ENCODE data around the gene GHRHR.

The GHRHR gene

DNA sequence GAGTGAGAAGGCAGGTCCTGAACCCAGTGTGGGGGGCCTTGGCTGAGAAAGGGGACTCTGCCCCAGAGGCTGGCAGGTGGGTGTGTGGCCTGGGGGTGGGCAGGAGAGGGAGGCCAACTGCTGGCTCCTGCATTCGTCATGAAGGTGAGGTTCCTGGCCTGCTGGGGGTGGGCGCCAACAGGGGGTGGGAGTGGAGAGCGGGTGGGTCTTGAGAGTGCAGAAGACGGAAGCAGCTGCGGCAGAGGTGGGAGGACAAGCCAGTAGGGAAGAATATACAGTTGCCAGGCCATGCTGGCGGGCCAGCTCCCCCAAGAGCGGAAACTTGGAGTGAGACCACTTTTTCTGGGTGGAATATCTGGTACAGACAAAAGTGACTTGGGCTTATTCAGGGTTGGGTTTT, 23.4 kb downstream of the GHRHR start:
- DNase-seq: no peak

DNA sequence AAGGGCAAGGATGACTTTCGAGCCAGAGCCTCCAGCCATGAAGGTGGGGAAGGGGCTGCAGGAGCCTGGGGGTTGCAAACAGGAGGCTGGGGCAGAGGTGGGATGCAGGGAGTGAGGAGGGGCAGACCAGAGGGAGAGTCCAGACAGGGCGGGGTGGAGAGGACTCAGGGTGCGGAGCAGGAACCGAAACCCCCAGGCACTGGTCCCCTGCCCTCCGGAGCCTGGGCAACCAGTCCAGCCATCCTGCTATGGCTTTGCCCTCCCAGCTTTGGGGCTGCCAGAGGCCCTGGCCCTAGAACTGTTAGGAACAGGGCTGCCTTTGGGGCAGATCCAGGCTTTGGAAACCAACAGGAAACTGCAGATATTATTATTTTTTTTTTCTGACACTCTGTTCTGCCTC, 24.2 kb downstream of the GHRHR start:
- DNase-seq: no peak

DNA sequence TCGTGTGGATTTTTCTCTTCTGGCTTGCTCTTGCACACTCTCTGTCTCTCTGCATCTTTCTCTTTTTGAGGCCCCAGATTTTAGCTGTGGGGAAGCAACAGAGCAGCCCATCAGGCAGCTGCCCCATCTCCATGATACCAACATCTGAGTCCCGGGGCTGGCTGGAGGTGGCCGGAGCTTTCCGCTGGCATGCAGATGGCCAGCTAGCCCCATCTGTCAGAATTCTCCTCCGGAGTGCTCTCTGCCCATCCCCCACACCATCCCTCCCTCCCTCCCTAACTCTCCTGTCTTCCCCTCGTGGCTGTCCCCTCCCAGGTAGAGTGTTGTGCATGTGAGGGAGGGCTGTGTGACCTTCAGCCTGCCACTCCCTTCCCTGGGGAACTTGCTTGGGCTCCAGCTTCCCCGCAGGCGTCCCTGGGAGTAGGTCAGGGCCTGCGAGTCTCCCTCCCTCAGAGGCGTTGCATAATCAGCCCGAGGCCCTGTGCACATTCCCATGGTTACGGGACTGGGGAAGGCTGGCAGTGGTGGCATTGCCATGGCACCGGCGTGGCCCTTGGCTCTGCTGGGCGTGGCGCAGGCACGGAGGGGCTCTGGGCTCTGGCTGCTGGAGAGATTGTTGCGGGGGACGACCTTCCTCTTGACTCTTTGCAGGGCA, 24.7 kb downstream of the GHRHR start:
- no peak for DNase-seq

DNA sequence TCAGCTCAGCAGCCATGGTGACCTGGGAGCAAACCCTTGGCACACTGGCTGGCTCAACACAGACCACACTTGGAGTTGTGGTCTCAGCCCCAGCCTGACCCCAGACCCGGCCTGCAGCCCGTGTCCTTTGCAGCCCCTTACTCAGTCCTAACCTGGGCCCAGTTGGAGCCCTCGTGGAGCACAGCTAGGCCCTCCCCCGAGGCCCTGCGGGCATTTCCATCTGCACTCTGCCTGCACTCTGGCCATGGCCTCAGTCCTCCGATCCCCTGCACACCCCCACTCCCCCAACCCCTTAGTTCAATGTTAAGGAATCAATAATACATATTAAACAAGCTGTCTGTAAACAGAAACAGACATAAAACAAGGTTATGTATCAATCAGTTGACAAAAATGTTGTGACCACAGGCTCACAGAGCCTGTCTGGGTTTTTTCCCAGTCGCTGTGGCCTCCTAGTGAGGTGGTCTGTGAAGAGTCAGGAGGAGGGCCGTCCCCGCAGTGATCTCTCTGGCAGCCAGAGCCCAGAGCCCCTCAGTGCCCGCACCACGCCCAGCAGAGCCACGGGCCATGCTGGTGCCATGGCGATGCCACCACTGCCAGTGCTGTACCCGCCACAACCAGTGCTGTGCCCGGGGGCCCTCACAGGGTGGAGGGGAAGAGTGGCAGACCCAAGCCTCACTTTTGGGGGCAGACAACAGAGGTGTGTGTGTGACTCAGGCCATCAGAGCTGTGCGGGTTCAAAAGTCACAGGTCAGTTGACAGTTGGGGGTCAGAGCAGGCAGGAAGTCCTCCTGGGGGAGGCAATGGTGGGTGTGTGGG, 25.5 kb downstream of the GHRHR start:
- DNase-seq: no peak

DNA sequence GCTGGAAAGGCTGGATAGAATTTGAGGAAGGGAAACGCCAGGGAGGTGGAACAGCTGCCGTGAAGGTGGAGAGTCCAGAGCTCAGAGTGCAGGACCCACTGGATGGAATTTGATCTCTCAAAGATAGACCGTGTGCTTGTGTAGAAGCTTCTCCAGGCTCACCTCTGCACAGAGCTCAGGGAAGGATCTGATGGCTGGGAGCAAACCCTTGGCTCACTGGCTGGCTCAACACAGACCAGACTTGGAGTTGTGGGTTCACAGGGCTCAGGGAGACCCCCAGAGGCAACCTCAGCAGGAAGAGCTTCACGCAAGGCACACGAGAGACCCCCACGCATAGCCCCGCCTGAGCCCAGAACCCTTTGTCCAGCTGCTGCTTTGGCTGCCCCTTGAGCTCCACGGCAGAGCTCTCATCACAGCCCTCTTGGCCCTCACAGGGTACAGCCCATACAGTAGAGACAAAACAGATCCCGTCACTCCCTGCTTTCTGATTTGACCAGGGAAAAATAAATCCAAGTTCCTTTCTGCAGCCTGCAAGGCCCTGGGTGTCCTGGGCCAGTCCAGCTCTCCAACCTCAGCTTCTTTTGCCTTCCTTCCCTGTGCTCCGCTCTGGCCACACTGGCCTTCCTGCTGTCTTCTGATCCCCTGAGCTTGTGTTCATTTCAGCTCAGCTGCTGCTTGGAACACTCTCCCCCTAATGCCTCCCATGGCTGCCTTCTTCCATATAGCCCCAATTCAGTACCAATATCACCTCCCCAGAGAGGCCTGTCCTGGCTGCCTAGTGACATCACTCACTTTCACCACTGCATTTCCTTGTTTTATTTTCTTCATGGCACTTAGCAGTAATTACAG, 26.3 kb downstream of the GHRHR start:
- no peak for DNase-seq

DNA sequence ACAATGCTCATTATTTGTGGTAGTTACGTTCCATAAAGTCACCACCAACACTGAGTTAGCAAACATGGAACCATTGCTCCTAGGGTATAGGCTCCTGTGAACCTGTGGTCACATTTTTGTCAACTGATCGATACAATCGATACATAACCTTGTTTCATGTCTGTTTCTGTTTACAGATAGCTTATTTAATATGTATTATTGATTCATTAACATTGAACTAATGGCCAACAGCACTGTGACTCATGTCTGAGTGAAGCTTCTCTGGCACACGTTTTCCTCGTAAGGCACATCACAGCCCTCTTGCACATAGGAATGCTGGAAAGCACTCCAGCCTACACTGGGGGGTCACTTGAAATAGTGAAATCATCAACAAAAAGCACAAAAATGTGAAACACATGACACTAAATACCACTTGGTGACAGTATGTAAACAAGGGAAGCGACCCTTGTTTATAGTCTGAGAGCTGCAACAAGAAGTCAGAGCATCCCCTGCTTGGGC, 27.0 kb downstream of the GHRHR start:
- no peak for DNase-seq

DNA sequence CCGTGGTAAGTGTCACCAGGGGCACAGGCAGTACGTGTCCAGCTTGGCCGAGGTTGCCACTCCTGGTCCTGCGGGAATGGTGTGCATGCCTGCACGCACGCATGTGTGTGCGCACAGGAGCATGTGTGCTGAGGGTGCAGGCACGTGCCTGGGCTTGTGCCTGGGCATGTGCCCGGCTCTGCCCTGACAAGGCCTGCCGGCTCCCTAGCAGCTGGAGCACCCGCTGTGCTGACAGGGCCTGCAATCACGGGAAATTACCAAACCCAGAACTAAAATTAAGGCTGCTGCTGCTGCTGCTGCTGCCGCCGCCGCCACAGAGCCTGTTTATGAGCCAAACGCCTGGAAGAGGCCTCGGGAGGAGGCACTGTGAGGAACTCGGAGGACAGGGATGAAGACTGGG, 28.7 kb downstream of the GHRHR start:
- no peak for DNase-seq

DNA sequence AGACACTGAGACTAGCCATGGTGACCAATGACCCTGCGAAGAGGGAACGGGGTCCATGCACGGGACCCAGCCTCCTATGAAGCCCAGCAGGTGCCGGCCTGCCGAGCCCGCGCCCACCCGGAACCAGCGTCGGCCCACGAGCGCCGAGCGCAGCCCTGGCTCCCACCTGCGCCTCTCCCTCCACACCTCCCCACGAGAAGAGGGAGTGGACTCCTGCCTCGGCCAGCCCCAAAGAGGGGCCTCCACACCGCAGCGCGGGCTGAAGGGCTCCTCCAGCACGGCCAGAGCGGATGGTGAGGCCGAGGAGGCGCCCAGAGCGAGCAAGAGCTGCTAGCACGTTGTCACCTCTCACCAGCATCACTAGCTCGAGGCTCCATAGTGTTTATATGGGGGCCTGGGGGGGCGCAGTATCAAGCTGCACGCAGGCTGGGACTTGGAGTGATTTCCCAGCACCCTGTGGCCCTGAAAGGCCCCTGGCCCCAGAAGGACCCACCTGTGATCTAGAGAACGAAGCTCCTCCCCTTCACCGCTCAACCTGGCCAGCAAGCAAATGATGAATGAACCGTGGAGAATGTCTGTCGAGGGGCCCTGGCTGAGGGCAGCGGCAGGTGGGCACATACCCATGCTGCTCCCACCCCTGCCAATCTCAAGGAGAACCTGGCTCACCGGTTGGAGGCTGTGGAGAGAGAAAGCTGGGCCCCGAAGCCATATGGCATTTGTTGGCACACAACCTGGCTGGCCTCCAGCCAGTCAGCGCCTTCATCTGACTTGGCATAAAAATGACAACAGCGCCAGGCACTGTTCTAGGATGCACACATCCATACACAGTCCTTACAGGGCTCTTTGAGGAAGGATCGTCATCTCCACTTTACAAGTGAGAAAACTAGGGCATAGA, 30.7 kb downstream of the GHRHR start:
- no peak for DNase-seq

DNA sequence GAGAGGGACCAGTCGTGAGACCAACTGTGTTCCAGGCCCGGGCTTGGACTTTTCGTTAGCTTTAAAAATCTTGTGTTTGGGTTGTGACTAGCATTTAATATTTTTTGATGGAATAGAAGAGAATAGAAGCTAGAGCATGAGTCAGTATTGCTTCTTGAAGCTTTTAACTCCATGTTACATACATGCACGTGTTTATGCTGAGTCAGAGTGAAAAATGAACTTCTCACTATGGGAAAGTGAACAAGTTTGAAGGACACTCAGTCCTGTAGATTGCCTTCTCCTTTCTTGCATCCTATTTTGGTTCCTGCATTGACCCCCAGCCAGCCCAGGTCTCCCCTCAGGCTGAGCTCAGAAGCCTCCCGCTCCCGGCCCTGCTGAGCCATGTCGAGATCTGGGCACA, 31.8 kb downstream of the GHRHR start:
- no peak for DNase-seq

DNA sequence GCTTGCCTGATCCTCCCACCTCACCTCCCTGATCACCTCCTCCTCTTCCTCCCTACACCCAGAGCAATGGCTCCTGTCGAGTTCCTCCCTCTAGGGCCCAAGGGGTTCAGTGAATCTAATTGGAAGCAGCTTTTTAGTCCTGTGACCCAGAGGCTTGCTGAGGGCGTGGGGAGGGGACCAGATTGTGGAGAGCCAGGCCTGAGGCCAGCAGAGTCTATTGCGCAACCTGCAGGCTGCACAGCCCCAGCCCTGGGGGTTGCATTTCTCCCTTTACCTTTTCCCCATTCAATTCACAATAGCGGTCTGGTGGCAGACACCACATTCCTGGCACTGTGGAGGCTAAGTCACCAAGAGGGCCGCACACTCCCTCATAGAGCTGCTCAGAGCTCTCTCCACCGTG, 32.5 kb downstream of the GHRHR start:
- no peak for DNase-seq

DNA sequence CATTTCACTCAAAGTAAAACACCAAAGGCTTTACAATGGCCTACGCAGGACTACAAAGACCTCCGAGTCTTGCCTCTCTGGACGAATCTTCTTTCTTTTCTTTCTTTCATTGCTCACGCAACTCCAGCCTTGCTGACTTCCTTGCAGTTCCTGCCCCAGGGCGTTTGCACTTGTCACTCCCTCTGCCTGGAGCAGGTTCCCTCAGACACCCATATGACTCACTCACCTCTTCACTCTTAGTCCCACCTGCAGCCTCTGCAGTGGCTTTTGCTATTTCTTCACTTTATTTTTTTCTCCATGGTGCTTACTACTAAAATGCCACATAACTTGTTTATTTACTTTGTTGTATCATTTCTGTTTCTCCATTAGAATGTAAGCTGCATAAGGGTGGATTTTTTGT, 33.1 kb downstream of the GHRHR start:
- DNase-seq: no peak

DNA sequence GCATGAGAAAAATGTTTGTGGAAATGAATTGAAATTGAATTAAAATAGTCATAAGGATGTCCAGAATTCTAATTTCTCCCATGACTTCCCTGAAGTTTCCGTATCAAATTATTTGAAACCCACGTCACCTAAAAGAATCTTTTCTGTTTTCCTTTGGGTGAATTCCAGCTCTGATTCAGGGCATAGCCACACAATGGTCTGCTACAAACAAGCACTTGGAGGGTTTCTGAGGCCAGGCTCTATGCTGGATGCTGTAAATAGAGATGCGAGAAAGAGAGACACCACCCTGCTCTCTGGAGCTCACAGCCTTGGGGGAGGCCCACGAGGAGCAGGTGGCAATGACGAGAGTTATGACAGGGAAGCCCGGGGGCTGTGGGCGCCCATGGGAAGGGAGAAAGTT, 33.6 kb downstream of the GHRHR start:
- DNase-seq: no peak

DNA sequence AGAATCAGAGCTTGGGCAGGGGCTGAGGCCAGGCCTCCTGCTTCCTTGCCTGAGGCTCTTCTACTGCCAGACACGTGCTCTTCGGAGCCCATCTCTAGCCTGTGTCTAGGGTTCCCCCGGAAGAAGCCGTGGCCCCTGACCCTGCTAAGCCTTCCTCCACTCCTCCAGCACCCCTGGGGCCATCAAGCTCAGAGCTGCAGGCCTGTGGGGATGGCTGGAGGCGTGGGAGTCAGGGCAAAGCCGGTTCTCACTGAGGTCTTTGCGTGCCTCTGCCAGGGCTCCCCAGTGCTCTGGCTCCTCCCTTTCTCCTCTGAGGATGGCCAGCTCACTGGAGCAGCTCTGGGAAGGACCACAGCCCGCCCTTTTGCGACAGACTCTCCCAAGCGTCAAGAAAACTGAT, 34.4 kb downstream of the GHRHR start:
- no peak for DNase-seq

DNA sequence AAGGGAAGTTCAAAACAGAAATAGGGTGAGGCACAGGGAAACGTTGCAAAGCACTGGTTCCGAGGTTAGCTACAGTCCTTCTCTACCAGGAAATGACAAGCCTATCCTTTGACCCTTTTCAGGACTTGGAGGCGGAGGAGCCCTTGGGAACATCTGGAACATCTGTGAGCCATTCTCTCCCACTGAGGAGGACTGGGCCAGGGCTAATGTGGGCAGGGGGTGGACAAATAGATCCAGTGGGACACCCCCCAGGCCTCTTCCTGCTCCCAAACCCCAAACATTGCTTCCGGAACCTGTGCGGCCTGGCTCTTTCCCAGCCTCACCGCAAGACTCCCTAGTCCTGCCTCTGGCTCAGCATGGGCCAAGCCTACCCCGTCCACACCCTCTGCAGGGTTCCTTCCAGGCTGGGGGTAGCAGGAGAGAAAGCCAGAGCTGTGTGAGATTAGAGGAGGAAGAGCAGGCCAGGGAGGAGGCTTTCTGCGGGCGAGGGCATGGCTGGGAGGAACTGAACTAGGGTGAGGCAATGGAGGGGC, 36.5 kb downstream of the GHRHR start:
- DNase-seq: no peak

DNA sequence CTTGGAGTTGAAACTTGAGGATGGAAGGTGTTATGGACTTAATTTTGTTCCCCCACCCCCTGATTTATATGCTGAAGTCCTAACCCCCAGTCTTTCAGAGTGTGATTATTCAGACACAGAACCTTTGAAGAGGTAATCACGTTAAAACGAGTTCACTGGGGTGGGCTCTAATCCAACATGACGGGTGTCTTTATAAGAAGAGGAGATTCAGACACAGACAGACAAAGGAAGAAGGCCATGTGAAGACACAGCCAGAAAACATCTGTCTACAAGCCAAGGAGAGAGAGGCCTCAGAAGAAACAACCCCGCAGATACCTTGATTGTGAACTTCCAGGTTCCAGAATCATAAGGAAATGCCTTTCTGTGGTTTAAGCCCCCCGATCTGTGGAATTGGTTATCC, 37.0 kb downstream of the GHRHR start:
- DNase-seq: no peak

DNA sequence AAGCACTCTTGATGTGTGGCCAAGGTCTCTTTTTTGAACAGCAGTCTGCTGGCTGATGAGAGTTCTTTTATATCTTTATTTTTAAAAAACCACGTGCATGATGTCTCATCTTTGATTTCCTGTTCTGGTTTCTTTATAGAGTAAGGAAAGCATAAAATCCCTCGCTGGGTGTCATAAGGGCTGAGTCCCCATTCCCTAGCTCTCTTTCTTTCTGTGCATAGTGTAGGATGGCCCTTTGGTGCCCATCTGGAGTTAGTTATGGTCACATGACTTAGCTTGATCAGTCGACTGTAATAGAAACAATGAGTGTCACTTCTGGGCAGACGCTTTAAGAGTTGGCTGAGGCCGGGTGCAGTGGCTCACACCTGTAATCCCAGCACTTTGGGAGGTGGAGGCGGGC, 38.5 kb downstream of the GHRHR start:
- no peak for DNase-seq

DNA sequence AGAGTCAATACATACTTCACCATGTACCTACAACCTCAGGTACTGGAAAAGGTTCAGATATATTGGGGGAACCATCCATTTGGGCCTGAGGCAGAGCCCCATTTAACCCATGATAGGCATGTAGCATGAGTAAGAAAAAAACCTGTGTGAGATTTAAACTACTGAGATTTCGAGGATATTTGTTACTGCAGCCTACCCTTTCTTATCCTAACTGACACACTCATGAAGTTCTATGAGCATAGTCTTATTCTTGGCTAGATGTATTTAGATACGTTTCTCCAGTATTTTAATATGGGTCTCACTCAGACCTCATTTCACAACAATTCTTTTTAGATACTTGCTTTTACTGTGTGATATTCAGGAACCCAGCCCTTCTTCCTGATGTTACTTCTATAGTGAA, 39.3 kb downstream of the GHRHR start:
- DNase-seq: no peak

DNA sequence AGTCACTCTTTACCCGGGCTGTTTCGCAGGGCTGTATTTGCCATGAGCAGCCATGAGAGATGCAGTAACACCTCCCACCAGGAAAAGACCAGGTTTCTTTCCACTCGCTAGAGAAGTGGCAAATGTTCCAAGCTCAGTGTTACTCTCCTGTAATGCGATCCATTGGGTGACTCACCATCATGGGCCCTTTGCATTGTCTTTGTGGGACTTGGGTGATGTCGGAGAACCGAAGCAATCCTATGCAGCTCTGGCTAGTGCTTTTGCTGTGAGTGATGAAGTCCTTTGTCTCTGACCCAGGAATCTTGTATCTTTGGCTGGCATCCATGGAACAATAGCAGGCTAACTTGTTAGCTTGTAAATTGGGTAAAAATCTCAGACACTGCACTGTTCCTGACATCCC, 40.0 kb downstream of the GHRHR start:
- DNase-seq: no peak

DNA sequence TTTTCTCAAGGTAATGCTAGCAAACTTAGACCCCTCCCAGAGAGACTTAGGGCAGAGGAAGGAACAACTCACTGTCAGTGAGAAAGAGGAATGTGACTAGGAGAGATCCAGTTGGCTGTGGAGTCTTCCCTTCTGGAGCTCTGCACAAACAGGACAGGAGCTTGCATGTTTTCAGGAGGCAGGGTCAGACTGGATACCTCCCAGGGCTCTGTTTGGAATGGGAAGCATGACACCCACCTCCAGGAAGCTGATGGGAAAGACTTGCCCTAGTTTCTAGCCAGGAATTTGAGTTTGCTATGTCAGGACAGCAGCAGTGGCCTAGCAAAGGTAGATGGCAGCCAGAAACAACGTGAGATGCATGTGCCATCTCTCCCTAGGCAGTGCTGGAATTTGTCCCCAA, 40.6 kb downstream of the GHRHR start:
- DNase-seq: no peak

DNA sequence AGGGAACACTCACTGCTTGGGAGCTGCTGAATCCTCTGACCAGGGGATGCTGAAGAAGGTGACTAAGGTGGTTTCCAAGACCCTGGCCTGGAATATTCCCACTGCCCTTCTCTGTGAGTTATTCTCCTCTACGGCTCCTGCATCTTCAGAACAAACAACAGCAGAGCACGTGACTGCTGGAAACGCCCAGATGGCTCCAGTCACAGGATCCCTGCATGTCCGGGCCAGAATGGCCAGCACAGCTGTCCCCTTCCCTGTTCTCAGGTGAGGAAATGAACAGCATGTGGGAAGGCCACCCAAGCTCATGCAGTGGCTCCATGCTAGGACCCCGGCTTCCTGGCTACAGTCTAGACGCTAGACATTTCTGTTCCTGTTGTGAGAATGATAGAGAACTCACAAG, 43.1 kb downstream of the GHRHR start:
- DNase-seq: no peak

DNA sequence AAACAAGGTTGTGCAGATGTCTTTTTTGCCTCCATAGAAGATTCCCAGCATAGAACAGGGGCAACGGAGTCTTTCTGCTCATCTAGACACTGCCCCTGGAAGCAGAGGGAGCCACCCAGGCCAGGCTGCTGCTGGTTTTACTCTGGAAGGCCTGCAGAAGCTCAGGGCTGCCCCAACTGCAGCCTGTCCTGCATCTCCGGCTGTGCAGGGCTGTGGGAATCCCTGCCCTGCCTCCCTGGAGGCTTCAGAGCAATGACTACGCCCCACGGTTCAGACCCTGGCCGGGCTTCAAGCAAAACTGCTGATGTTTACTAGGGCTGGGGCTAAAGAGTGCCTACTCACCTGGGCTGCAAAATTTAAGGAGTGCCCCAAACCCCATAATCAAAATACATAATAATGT, 43.9 kb downstream of the GHRHR start:
- no peak for DNase-seq

DNA sequence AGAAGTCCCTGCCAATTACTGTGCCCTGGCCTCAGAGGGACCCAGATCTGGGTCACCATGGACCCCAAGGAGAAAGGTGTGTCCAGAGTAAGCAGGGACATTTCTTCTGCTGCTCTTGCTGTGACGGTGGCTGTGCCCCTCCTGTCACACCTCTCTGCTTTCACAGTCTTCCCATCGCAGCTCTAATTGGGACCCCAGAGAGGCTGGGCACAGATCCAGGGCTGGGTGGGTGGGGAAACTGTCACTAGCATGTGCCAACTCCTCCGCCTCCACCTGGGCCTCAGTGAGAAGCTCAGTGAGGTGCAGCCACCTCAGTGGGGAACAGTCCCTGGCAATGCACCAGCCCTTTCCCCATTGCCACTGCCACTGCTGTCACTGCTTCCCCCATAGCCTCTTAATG, 51.1 kb downstream of the GHRHR start:
- no peak for DNase-seq
